ENCODE results near the gene TMPRSS3.

The TMPRSS3 gene

GRCh38 chr21:42330380-42331371 is 65.2 kb downstream of the TMPRSS3 start:
- no peak for DNase-seq

GRCh38 chr21:42324896-42325295 is 71.0 kb downstream of the TMPRSS3 start:
- DNase-seq: no peak

All from C1 segment of cervical spinal cord (tissue), 14 donors.